PC-3 (cell line): ENCODE data around the gene RGS4.

Experiments used
- EZH2 ChIP-seq: fragments of 300-600 bp; sonication (generic); IDR thresholded peaks from one replicate; pipeline ENCODE4 v1.6.1; 2017; ENCODE audit warnings: antibody characterized with exemption, mild to moderate bottlenecking, low read length; ENCODE audit not compliant: unreplicated experiment
- EZH2phosphoT487 ChIP-seq: fragments of 300-600 bp; sonication (generic); IDR thresholded peaks from 2 replicates; pipeline ENCODE4 v1.6.1; 2018; ENCODE audit warnings: mild to moderate bottlenecking, antibody characterized with exemption, low read length, borderline replicate concordance
- TF ChIP-seq, protein P1 (sequence below): fragments of 300-600 bp; sonication (generic); conservative IDR thresholded peaks from 2 replicates; pipeline ENCODE4 v1.5.1; 2017; ENCODE audit warnings: antibody characterized with exemption, low read depth, mild to moderate bottlenecking, low read length

DNA sequence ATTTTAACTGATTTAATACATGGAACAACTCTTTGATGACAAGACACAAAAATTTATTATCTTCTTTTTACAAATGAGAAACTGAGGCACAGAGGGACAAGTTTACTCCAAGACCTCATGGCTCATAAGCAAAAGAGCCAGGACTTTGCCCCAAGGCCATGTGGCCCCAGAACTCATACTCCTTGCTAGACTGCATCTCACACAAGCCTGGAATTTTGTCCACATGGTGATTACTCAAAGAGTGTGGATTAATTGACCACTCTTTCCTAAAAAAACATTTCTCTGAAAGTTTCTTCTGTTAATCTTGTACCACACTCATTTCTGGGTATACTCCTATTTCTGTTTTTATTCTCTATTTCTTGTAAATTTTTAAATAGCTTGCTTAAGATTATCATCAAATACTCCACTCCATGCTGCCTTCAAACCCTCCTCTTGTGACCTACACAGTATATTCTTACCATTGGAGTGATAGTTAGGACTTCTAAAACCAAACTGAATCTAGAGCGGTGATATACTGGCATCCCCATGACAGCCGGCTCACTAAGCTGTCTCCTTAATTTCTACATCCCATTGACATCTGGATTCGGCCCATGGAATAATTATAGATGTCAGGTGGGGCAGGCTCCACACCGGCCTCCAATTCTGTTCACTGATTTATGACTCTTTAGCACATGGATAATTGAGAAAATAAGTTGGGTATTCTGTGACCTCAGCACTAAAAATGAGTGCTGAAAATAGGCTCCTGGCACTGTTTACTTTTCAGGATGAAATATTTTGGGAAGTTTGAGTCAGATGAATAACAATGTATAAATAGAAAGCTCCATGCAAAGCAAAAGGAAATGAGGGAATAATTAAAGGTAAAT, 16.1 kb downstream of the RGS4 start:
- TF ChIP-seq, protein P1, sequence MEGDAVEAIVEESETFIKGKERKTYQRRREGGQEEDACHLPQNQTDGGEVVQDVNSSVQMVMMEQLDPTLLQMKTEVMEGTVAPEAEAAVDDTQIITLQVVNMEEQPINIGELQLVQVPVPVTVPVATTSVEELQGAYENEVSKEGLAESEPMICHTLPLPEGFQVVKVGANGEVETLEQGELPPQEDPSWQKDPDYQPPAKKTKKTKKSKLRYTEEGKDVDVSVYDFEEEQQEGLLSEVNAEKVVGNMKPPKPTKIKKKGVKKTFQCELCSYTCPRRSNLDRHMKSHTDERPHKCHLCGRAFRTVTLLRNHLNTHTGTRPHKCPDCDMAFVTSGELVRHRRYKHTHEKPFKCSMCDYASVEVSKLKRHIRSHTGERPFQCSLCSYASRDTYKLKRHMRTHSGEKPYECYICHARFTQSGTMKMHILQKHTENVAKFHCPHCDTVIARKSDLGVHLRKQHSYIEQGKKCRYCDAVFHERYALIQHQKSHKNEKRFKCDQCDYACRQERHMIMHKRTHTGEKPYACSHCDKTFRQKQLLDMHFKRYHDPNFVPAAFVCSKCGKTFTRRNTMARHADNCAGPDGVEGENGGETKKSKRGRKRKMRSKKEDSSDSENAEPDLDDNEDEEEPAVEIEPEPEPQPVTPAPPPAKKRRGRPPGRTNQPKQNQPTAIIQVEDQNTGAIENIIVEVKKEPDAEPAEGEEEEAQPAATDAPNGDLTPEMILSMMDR, result no peak
- TF ChIP-seq EZH2 (no peak), EZH2phosphoT487 (no peak)
